ENCODE measurements around the gene ERMARD.

DNA sequence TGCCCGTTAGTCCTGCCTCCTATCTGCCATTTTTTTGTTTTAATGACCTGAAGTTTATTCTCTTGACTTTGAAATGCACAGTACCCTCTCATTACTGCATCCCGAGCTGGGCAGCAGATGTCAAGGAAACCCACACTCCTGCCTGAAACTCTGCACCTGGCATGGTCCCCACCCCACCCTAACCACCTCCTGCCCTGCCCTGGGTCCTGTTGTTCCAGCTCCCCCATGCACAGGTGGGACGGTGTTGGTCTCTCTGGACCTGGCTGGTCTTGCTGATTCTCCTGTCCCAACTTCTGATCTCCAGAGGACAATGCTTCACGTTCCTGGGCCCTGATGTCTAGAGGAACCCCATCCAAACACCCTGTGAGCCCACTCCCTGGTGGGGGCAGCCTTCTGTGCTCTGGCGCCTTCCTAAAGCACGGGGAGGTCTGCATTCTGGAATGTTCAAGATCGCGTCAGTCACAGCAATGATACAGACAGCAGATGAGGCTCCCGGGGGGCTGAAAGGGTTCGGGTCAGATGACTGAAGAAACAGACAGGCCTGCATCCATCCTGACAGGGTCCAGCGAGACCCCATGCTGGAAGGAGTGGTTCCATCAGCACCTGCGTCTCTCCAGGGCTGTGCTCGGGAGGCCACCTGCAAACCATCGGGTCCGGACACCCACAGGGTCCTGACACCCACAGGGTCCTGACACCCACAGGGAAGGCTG lies 73.6 kb downstream of the ERMARD start:
- TF ChIP-seq POLR2A (IDR thresholded peaks at IDR 0.05), result no peak
- TF ChIP-seq, protein P1, sequence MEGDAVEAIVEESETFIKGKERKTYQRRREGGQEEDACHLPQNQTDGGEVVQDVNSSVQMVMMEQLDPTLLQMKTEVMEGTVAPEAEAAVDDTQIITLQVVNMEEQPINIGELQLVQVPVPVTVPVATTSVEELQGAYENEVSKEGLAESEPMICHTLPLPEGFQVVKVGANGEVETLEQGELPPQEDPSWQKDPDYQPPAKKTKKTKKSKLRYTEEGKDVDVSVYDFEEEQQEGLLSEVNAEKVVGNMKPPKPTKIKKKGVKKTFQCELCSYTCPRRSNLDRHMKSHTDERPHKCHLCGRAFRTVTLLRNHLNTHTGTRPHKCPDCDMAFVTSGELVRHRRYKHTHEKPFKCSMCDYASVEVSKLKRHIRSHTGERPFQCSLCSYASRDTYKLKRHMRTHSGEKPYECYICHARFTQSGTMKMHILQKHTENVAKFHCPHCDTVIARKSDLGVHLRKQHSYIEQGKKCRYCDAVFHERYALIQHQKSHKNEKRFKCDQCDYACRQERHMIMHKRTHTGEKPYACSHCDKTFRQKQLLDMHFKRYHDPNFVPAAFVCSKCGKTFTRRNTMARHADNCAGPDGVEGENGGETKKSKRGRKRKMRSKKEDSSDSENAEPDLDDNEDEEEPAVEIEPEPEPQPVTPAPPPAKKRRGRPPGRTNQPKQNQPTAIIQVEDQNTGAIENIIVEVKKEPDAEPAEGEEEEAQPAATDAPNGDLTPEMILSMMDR (IDR thresholded peaks at IDR 0.05), result no peak
